Stimulated activated CD8-positive, alpha-beta memory T cell treated with anti-CD3 and anti-CD28 coated beads, Interleukin-2, amount 100 ng/mL, for 48 hours (primary cell): Measurements from ENCODE around the gene SIK3.
"Not testable (repeated sequence)": the region's sequence is repeated elsewhere in the genome, so short reads cannot be mapped to it uniquely, and the experiment has no call there.

Experiments used
- DNase-seq, 2 donors: peaks; one replicate each; pipeline ENCODE4 v3.0.0-alpha.2; 2020; ENCODE audit warnings: low read depth in 2 of 2

SIK3 gene

GRCh38 chr11:116840224-116840745 lies 257.9 kb downstream of the SIK3 start:
- DNase-seq = no peak

- no peak for DNase-seq
These were observed 259.7 kb downstream of the SIK3 start for GRCh38 chr11:116838321-116839084.

GRCh38 chr11:116837231-116838091 lies 260.8 kb downstream of the SIK3 start, which contains the start of gene APOA1:
Gene APOA1, minus strand, starts transcription at chr11:116837622. Its CDS starts 235 bp downstream, at chr11:116837387.
- no peak for DNase-seq

GRCh38 chr11:116836632-116836991 lies 261.6 kb downstream of the SIK3 start:
- DNase-seq = no peak

- peak; percentile 76 to 80 for DNase-seq
These were observed 262.2 kb downstream of the SIK3 start for GRCh38 chr11:116835791-116836631.

- DNase-seq = no peak
These were observed 263.0 kb downstream of the SIK3 start for GRCh38 chr11:116835042-116835772.

GRCh38 chr11:116834535-116835041 lies 263.6 kb downstream of the SIK3 start:
- not testable (repeated sequence) for DNase-seq

- no peak for DNase-seq
These were observed 264.3 kb downstream of the SIK3 start for GRCh38 chr11:116833816-116834534.

GRCh38 chr11:116833491-116833815 lies 264.8 kb downstream of the SIK3 start:
- no peak for DNase-seq

- DNase-seq = no peak
These were observed 265.6 kb downstream of the SIK3 start for GRCh38 chr11:116832350-116833290.

- DNase-seq = no peak
These were observed 266.4 kb downstream of the SIK3 start for GRCh38 chr11:116831790-116832349.

GRCh38 chr11:116830184-116830912 lies 267.9 kb downstream of the SIK3 start:
- no peak for DNase-seq

- no peak for DNase-seq
These were observed 268.6 kb downstream of the SIK3 start, which contains the start of gene APOC3 for GRCh38 chr11:116829525-116830183. Gene APOC3, plus strand, starts transcription at chr11:116829907. Its CDS starts 676 bp downstream, at chr11:116830583.

GRCh38 chr11:116828632-116829524 lies 269.4 kb downstream of the SIK3 start:
- DNase-seq = no peak

GRCh38 chr11:116827461-116827860 lies 270.8 kb downstream of the SIK3 start:
- no peak for DNase-seq

- no peak for DNase-seq
These were observed 271.3 kb downstream of the SIK3 start for GRCh38 chr11:116826751-116827431.
